C4-2B (cell line): ENCODE results near the gene CPAMD8.

ENCODE experiments used
- ZFX ChIP-seq: fragments of 450-650 bp; IDR thresholded peaks from 2 replicates; pipeline ENCODE4 v1.6.1; 2017
- TF ChIP-seq, protein P1 (sequence below): fragments of 450-650 bp; conservative IDR thresholded peaks from 2 replicates; pipeline ENCODE4 v1.5.1; 2017; ENCODE audit warnings: mild to moderate bottlenecking

DNA sequence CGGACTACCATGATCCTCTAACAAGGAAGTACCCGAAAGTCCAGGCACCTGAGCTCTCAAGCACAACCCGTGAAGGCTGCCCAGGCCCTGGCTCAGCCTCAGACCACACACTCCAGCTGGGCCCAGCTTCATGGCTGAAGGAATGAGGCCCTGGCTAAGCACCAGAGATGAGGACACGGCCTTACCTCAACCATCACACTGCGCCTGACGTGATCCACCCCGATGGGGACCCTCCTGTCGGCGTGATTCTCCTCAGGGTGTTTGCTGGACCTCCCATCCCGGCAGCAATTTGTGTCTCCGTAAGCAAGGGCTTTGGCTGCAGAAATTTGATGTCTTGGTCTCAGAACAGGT, 81.3 kb downstream of the CPAMD8 start:
- TF ChIP-seq, protein P1, sequence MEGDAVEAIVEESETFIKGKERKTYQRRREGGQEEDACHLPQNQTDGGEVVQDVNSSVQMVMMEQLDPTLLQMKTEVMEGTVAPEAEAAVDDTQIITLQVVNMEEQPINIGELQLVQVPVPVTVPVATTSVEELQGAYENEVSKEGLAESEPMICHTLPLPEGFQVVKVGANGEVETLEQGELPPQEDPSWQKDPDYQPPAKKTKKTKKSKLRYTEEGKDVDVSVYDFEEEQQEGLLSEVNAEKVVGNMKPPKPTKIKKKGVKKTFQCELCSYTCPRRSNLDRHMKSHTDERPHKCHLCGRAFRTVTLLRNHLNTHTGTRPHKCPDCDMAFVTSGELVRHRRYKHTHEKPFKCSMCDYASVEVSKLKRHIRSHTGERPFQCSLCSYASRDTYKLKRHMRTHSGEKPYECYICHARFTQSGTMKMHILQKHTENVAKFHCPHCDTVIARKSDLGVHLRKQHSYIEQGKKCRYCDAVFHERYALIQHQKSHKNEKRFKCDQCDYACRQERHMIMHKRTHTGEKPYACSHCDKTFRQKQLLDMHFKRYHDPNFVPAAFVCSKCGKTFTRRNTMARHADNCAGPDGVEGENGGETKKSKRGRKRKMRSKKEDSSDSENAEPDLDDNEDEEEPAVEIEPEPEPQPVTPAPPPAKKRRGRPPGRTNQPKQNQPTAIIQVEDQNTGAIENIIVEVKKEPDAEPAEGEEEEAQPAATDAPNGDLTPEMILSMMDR: no peak
- TF ChIP-seq ZFX: no peak
